ENCODE measurements around the gene INSM1. TPM values are rescaled to one million over a fixed set of nuclear protein-coding genes. Genes with fewer than 3 reads are reported as not detected.

Gene INSM1
- polyA plus RNA-seq, 3 donors: not detected

- DNase-seq (ENCODE audit: low read depth in 3 of 3, low spot score in 2 of 3): no peak
Measured at GRCh38 chr20:20417876-20418676, 50.2 kb downstream of the INSM1 start.
